Measurements from ENCODE around the gene RUVBL2. TPM values are rescaled to one million over a fixed set of nuclear protein-coding genes. Genes with fewer than 3 reads are reported as not detected.

Gene RUVBL2
- 246 and 247 TPM in 2 replicates for total RNA-seq (ENCODE audit: low replicate concordance)

GRCh38 chr19:48993175-48994034 is at the start of gene RUVBL2, which contains the start of gene GYS1:
RUVBL2 (plus strand) TSS chr19:48993887; CDS start chr19:48993912, 25 bp downstream.
GYS1 (minus strand) TSS chr19:48993309; CDS start chr19:48993112, 197 bp downstream.

DNA sequence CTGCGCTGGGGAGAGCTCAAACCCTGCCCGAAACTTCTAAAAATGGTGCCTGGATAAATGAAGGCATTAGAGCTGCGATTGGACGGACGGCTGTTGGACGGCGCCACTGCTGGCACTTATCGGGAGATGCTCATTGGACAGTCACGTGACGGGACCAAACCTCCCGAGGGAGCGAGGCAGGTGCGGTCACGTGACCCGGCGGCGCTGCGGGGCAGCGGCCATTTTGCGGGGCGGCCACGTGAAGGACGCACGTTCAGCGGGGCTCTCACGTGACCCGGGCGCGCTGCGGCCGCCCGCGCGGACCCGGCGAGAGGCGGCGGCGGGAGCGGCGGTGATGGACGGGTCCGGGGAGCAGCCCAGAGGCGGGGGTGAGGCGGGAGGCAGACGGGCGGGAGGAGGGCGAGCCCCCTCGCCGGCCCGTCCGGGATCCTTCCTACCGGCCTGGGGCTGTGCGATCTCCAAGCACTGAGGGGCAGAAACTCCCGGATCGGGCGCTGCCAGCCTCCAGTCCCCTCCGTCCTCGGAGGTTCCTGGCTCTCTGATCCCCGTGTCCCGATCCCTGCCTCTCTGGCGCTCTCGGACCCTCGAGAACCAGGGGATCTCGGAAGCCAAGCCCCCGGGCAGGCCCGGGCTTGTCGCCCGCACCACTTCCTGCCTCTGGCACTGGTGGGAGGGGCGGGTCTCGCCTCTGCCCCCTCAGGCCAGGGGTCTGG is 38.9 kb upstream of the RUVBL2 start, which contains the start of gene BAX:
TSS of gene BAX (plus strand) at position 281 of the 713 bp plus-strand sequence. CDS start at position 335, 54 bp downstream.

GRCh38 chr19:48965040-48965805 is 28.5 kb upstream of the RUVBL2 start, which contains the start of gene FTL:
FTL (plus strand) TSS chr19:48965309; CDS start chr19:48965508, 199 bp downstream.

DNA sequence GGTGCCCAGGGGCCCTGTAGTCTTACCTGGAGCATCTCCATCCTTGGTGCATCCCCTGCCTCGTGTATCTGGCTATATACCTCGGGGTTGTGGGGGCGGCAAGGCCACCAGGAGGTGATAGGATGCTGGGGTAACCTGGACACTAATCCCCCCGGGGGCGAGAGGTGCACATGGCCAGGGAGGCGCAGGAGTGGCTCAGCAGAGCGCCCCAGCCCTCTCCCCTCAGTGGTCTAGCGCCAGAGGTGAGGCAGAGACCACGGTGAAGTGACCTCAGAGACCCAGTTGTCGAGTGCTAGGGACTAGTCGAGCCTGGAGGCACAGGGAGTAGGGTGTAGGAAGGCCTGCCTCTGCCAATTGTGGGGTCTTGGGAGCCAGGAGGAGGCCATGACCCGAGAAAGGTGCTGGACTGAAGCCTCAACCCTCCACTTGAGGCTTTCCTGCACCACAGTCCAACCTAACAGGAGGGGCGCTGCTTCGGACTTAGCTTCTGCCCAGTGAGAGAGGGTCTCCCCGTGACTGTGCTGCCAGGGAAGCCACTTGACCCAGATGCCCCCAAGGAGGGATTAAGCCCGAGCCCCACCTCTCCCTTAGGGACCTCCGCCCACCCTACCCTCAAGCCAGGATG is 23.5 kb downstream of the RUVBL2 start, which contains the start of gene LHB:
TSS of gene LHB (minus strand) at position 51 of the 625 bp plus-strand sequence. CDS start at position 41, 10 bp downstream.

DNA sequence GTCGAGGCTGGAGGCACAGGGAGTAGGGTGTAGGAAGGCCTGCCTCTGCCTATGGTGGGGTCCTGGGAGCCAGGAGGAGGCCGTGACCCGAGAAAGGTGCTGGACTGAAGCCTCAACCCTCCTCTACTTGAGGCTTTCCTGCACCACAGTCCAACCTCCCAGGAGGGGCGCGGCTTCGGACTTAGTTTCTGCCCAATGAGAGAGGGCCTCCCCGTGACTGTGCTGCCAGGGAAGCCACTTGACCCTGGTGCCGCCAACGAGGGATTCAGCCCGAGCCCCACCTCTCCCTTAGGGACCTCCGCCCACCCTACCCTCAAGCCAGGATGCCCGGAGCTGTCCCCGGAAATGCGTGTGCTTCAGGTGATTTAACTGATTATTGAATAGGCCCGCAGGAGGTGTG is 30.5 kb downstream of the RUVBL2 start, which contains the start of gene CGB3:
TSS of gene CGB3 (minus strand) at position 101 of the 400 bp plus-strand sequence. CDS start 362 bp downstream, outside the sequence.

GRCh38 chr19:49031642-49032301 is 38.1 kb downstream of the RUVBL2 start, which contains the start of gene CGB2:
CGB2 (plus strand) TSS chr19:49031890; CDS start chr19:49032096, 206 bp downstream.

DNA sequence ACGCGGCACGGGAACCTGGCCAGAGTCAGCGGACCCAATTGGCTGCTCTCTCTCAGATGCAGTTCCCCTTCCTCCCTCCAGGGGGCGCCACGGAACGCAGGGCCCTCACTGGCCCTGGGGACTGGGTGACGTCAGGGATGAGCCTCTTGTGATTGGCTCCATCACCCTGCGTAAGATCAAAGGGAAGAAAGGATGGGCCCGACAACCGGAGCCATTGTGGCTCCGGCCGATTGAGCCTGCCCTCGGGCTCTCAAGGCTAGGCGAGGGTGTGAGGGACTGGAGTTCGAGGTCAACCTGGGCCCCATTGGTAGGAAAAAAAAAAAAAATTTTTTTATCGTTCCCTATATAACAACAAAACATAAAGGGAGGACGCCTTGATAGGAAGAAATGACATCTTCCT is 43.1 kb downstream of the RUVBL2 start, which contains the start of gene CGB1:
TSS of gene CGB1 (minus strand) at position 81 of the 400 bp plus-strand sequence. CDS start 184 bp downstream, outside the sequence.

DNA sequence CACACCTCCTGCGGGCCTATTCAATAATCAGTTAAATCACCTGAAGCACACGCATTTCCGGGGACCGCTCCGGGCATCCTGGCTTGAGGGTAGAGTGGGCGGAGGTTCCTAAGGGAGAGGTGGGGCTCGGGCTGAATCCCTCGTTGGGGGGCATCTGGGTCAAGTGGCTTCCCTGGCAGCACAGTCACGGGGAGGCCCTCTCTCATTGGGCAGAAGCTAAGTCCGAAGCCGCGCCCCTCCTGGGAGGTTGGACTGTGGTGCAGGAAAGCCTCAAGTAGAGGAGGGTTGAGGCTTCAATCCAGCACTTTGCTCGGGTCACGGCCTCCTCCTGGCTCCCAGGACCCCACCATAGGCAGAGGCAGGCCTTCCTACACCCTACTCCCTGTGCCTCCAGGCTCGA is 49.9 kb downstream of the RUVBL2 start, which contains the start of gene CGB5:
TSS of gene CGB5 (plus strand) at position 301 of the 400 bp plus-strand sequence. CDS start 362 bp downstream, outside the sequence.

DNA sequence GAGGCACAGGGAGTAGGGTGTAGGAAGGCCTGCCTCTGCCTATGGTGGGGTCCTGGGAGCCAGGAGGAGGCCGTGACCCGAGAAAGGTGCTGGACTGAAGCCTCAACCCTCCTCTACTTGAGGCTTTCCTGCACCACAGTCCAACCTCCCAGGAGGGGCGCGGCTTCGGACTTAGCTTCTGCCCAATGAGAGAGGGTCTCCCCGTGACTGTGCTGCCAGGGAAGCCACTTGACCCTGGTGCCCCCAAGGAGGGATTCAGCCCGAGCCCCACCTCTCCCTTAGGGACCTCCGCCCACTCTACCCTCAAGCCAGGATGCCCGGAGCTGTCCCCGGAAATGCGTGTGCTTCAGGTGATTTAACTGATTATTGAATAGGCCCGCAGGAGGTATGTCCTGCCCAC is 55.3 kb downstream of the RUVBL2 start, which contains the start of gene CGB8:
TSS of gene CGB8 (minus strand) at position 101 of the 400 bp plus-strand sequence. CDS start 372 bp downstream, outside the sequence.

DNA sequence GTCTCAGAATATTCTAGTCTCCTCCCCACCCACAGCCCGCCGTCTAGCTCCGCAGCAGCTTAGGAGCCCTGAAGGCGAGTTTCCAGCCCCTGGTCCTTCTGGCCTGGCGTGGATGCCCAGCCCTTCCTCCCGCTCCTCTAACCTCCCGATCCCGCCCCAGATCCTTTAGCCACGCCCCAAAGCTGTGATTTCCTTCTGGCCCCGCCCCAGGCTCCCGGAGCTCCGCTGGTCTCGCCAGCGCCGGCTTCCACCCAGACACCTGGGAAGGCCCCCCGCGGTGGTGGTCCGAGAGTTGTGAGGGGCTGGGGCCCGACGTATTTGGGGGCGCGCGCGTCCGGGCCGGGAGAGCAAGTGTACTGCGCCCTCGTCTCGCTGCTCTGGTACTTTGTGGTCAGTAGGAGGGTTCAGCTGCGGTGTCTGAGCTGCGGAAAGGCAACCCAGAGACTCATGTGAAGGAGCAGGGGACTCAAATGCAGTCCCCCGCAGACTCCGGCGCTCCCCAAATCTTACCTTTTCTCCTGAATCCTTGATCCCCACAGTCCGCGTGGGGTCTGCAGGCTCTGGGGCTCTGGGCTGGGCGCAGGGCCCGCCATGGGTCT is 64.0 kb downstream of the RUVBL2 start, which contains the start of gene CGB7:
TSS of gene CGB7 (minus strand) at position 114 of the 599 bp plus-strand sequence. CDS start 2,374 bp downstream, outside the sequence.

DNA sequence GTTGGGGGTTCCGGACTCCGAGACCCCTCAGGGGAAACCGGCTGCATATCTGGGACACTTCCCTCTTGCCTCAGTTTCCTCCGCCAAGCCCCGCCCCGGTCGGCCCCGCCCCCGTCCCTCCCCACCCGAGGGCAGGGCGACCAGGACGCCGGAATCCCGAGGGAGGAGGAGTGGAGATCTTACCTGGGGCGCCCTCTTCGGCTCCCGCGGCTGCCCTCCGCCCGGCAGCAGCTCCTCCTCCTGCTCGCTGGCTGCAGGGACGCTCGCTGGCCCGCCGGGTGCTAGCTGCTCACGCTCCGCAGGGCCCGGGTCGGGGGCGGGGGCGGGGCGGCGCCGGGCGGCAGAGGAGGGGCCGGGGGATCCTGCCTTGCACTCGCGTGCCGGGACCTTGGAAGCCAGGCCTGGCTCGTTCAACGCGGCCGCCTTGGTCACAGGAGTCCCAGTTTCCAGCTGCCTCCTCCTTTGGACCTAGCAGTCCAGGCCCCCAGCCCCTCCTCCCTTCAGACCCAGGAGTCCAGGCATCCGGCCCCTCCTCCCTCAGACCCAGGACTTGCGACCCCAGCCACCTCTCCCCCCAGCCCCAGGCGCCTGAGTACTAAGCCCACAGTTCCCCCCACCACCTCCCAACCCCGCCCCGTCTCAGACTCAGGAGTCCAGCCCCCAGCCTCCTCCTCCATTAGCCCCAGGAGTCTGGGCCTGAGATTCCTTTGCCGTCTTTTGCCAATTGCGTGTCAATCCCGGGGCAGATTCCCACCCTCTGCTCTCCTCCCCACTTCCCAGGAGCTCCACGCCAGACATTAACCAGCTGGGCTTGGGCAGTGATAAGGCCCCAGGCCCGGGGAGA is 71.3 kb downstream of the RUVBL2 start, which contains the start of gene NTF4:
TSS of gene NTF4 (minus strand) at position 51 of the 844 bp plus-strand sequence. CDS start 2,821 bp downstream, outside the sequence.

Other genes starting within 250 kb of the RUVBL2 start
- gene IZUMO1, start 247.0 kb upstream of the RUVBL2 start, total RNA-seq (ENCODE audit: low replicate concordance), result not detected in 2 replicates
- gene FUT1, start 241.2 kb upstream of the RUVBL2 start, total RNA-seq (ENCODE audit: low replicate concordance), result under 0.01 and 0.68 TPM in 2 replicates
- gene FGF21, start 238.4 kb upstream of the RUVBL2 start, total RNA-seq (ENCODE audit: low replicate concordance), result not detected in 2 replicates
- gene BCAT2, start 182.9 kb upstream of the RUVBL2 start, total RNA-seq (ENCODE audit: low replicate concordance), result 24.1 and 34.1 TPM in 2 replicates
- 5.3 and 8.8 TPM in 2 replicates for gene HSD17B14, start 157.4 kb upstream of the RUVBL2 start, total RNA-seq (ENCODE audit: low replicate concordance)
- gene PLEKHA4, start 125.3 kb upstream of the RUVBL2 start, total RNA-seq (ENCODE audit: low replicate concordance), result 8.3 and 20.7 TPM in 2 replicates
- 37.8 and 59.0 TPM in 2 replicates for gene PPP1R15A, start 121.5 kb upstream of the RUVBL2 start, total RNA-seq (ENCODE audit: low replicate concordance)
- gene TULP2, start 95.1 kb upstream of the RUVBL2 start, total RNA-seq (ENCODE audit: low replicate concordance), result 0.08 and 0.59 TPM in 2 replicates
- gene NUCB1, start 93.6 kb upstream of the RUVBL2 start, total RNA-seq (ENCODE audit: low replicate concordance), result 113 and 238 TPM in 2 replicates
- 0.38 and 0.82 TPM in 2 replicates for gene DHDH, start 60.2 kb upstream of the RUVBL2 start, total RNA-seq (ENCODE audit: low replicate concordance)
- gene BAX, start 39.0 kb upstream of the RUVBL2 start, total RNA-seq (ENCODE audit: low replicate concordance), result 65.3 and 139 TPM in 2 replicates
- 1,491 and 2,478 TPM in 2 replicates for gene FTL, start 28.6 kb upstream of the RUVBL2 start, total RNA-seq (ENCODE audit: low replicate concordance)
- gene GYS1, start 578 bp upstream of the RUVBL2 start, total RNA-seq (ENCODE audit: low replicate concordance), result 27.9 and 31.0 TPM in 2 replicates
- gene LHB, start 23.2 kb downstream of the RUVBL2 start, total RNA-seq (ENCODE audit: low replicate concordance), result 0.15 TPM in 1 of 2 replicates, not detected in the other
- gene CGB3, start 30.4 kb downstream of the RUVBL2 start, total RNA-seq (ENCODE audit: low replicate concordance), result not detected in 2 replicates
- gene CGB2, start 38.0 kb downstream of the RUVBL2 start, total RNA-seq (ENCODE audit: low replicate concordance), result not detected in 2 replicates
- gene CGB1, start 43.0 kb downstream of the RUVBL2 start, total RNA-seq (ENCODE audit: low replicate concordance), result not detected in 2 replicates
- not detected in 2 replicates for gene CGB5, start 50.0 kb downstream of the RUVBL2 start, total RNA-seq (ENCODE audit: low replicate concordance)
- gene CGB8, start 55.2 kb downstream of the RUVBL2 start, total RNA-seq (ENCODE audit: low replicate concordance), result not detected in 2 replicates
- 0.15 and 0.23 TPM in 2 replicates for gene CGB7, start 63.9 kb downstream of the RUVBL2 start, total RNA-seq (ENCODE audit: low replicate concordance)
- 0.23 TPM in 1 of 2 replicates, not detected in the other for gene NTF4, start 70.9 kb downstream of the RUVBL2 start, total RNA-seq (ENCODE audit: low replicate concordance)
- not detected in 2 replicates for gene KCNA7, start 78.8 kb downstream of the RUVBL2 start, total RNA-seq (ENCODE audit: low replicate concordance)
- gene SNRNP70, start 91.6 kb downstream of the RUVBL2 start, total RNA-seq (ENCODE audit: low replicate concordance), result 119 and 188 TPM in 2 replicates
- gene LIN7B, start 120.5 kb downstream of the RUVBL2 start, total RNA-seq (ENCODE audit: low replicate concordance), result 6.2 and 16.4 TPM in 2 replicates
- gene C19orf73, start 125.3 kb downstream of the RUVBL2 start, total RNA-seq (ENCODE audit: low replicate concordance), result 0.70 and 1.4 TPM in 2 replicates
- gene PPFIA3, start 125.7 kb downstream of the RUVBL2 start, total RNA-seq (ENCODE audit: low replicate concordance), result 1.3 and 2.1 TPM in 2 replicates
- 0.12 and 0.30 TPM in 2 replicates for gene HRC, start 161.5 kb downstream of the RUVBL2 start, total RNA-seq (ENCODE audit: low replicate concordance)
- 7.5 and 10.6 TPM in 2 replicates for gene TRPM4, start 163.9 kb downstream of the RUVBL2 start, total RNA-seq (ENCODE audit: low replicate concordance)

All from smooth muscle cell of the coronary artery (primary cell).